DMS53 treated with DMSO at 0.1 percent for 48 hours (cell line): Measurements from ENCODE around the gene PTK7.
A peak's percentile ranks its signal among the peaks of the same experiment; 100 is the strongest.
"Not testable (repeated sequence)": the region's sequence is repeated elsewhere in the genome, so short reads cannot be mapped to it uniquely, and the experiment has no call there.

Experiments
- DNase-seq: peaks from one replicate; lab custom pipeline; 2025; ENCODE audit not compliant: unreplicated experiment; lab: John Stamatoyannopoulos, UW

Gene PTK7

DNA sequence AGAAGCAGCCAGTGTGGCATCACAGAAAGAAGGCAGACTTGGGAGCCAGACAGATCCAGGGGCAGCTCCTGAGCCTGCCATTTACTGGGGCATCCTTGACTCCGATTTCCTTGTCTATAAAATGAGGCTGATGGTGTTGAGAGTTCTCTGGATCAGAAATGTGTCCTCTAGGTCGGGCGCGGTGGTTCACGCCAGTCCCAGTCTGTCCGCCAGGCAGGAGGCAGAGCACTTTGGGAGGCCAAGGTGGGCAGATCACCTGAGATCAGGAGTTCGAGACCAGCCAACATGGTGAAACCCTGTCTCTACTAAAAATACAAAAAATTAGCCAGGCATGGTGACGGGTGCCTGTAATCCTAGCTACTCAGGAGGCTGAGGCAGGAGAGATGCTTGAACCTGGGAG, 41.4 kb downstream of the PTK7 start:
- not testable (repeated sequence) for DNase-seq

DNA sequence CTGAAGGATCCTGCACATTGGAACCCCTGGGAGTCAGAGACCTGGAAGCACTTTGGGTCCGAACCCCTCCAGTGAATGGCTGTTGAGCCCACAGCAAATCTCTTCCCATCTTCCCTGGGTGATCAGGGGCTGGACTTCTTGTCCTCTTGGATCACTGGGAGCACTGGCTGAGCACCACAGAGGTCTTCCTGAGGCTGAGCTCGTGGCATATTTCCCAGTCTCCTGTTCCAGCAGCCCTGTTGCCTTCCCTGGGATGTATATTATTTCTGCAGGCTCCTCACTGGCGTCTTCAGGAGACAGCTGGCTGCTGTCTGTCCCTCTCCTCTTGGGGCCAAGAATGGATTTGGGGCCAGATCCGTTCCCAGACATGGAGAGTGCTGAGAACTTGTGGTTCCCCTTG, 43.4 kb downstream of the PTK7 start:
- DNase-seq, result no peak

DNA sequence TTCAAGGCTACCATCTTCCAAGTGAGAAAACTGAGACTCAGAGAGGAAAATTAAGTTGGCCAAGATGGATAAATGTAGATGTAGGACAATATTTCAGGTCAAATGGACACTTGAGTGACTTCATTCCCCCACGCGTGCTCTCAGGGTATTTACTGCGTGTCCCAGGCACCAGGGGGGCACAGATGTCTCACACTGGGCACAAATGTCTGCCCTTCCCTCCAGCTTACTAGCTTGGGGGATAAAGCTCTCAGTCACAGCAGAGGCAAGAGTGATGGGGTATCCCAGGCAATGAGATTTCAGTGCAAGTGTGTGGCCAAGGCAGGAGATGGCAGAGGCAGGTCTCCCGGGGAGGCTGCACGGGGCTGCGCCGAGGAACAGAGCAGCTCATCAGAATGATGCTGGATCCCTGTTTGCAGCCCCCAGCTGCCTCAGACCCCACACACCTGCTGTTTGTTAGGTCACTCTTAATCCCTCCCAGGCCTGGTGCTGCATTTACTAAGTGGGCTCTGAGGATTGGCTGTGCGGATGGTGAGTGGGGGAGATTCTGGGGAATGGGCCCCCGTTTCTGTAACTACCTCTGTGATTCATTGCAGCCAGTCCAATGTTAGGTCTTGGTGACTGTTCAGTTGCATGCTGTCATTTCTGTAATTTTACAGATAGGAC, 44.1 kb downstream of the PTK7 start:
- no peak for DNase-seq

DNA sequence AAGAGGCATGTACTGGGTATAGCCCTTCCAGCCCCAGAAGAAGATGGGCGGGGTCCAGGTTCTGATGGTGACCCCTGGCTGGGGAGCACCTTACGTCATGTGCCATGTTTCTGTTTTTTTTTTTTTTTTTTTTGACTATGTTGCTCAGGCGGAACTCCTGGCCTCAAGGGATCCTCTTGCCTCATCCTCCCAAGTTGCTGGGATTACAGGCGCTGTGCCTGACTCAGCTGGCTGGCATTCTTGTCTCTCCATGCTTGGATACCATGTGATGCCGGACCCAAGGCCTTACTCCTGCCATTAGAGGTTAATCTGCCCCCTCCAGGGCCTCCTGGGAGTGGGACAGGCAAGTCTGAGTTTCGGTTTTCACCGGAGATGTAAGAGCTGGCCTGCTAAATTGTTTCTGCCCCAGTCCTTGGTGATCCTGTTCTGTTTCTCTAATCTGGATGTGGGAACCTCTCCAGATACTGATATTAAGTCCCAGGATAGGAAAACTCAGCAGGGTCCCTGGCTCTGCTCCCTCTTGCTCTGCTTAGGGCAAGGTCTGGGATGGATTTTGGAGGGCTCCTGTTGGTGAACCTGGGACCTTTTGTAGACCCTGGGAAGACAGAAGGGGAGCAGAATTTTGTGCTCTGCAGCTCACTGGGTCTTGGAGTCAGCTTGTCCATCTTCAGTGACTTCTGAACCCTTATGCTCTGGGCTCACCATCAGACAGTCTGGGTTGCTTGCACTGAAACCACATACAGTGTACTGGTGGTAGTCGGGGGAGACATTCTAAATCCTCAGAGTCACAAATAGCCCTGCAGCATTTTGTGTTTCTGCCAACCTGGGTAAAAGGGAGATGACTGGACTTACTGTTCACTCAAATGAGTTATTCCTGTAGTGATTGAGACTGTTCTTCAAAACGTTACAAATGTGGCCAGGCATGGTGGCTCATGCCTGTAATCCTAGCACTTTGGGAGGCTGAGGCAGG, 45.1 kb downstream of the PTK7 start:
- no peak for DNase-seq

GRCh38 chr6:43122146-43122545, 46.0 kb downstream of the PTK7 start:
- DNase-seq, result no peak

DNA sequence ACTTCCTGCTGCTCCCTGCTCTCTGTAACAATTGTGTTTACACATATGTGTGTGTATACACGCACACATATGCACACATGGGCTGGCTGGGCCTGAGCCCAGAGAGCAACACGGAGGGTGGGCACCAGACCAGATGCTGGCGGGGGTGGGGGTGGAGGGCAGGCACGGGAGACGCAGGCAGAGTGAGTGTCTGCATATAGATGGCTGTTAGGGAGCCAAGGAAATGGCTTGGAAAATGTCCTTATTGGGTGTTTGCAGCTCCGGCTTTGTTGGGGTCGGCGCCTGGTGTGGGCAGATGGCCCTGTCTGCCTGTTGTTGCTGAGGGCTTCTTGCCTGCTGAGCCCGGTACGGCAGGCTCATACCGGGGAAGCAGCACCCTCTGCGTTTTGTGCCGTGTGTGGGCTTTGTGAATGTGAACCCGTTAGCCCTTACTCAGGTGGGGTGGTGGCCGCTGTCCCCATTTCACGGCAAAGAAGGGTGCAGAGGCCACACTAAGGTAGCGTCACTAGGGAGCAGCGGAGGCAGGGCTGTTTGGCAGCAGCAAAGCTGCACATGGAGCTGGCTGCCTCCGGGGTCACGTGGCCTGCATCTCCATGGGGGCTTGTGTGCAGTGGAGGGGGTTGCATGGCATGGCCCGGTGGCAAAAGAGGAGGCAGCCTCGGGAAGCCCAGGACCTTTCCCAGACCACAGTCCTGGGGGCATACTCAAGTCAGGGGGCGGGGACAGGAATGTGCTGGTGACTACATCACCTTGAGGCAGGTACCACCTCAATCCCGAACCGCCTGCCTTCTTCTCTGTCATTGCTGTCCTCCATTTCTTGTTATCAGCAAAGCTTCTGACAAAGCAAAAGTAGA, 47.6 kb downstream of the PTK7 start:
- DNase-seq, result no peak

DNA sequence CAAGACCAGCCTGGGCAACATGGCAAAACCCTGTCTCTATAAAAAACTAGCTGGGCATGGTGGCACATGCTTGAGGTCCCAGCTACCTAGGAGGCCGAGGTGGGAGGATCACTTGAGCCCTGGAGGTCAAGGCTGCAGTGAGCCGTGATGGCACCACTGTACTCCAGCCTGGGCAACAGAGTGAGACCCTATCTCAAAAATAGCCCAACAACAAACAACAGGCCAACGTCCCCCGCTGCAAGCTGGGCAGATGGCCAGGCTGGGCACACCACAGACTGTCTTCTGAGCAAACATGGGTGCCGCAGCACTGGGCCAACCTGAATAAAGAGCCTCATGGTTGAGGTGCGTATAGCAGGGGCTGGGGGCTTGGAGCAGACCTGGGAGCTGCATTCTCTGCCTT, 48.4 kb downstream of the PTK7 start:
- DNase-seq, result no peak

DNA sequence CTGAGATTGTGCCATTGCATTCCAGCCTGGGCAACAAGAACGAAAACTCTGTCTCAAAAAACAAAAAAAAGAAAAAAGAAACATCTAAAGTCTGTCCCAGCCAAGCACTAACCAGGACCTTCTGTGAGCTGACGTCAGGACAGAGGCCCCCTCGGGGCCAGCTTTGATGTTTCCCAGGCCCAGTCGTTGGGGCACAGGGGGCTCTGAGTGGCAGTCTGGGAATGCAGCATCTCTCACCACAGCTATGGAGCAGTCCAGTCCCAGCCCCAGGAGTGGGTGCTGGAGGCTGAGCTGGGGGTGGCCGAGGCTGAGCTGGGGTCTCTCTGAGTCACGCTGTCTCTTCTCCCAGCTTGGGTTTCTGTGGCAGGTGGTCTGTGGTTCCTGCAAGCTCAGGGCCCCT, 49.0 kb downstream of the PTK7 start:
- no peak for DNase-seq

DNA sequence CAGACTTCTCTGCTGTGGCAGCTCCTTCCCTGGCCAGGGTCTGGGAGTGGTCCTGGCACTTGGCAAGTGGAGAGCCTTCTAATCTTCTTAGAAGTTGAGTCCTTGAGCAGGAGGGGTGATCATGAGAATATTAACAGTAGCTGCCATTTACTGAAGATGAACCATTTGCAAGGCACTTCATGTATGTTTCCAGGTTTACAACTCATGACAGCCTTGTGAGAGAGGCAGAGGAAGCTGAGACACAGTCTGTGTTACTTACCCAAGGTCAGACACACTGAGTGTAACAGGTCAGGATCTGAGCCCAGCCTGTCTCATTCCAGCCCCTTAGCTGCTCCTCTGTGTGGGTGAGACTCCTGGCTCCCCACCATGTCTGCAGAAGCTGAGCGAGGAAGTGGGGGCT, 49.4 kb downstream of the PTK7 start:
- no peak for DNase-seq

DNA sequence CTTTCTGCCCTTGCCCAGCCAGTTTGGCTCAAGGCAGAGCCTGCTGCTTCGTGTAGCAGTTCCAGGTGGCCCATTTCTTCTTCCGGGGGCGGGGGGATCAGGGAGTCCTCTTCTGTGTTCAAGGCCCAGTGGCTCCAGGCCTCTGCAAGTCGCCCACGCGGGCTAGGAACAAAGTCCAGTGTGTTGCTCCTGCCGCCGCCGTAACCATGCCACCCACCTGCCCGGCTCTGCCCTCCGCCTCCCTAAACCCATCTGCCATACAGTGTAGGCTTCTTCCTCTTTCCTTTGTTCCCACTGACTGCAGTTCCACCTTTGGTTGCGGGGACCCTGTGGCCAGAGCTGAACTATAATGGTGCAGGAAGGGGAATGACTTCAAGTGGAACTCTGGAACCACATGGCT, 51.1 kb downstream of the PTK7 start:
- DNase-seq, result no peak

GRCh38 chr6:43127877-43128276, 51.8 kb downstream of the PTK7 start:
- no peak for DNase-seq

DNA sequence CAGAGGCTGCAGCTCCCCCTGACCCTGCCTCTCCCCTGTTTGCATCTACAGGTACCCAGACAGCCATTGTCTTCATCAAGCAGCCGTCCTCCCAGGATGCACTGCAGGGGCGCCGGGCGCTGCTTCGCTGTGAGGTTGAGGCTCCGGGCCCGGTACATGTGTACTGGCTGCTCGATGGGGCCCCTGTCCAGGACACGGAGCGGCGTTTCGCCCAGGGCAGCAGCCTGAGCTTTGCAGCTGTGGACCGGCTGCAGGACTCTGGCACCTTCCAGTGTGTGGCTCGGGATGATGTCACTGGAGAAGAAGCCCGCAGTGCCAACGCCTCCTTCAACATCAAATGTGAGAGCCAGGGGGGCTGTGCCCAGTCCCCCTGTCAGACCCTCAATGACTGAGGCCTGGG, 52.8 kb downstream of the PTK7 start:
- no peak for DNase-seq

GRCh38 chr6:43129434-43130194, 53.5 kb downstream of the PTK7 start:
- no peak for DNase-seq

DNA sequence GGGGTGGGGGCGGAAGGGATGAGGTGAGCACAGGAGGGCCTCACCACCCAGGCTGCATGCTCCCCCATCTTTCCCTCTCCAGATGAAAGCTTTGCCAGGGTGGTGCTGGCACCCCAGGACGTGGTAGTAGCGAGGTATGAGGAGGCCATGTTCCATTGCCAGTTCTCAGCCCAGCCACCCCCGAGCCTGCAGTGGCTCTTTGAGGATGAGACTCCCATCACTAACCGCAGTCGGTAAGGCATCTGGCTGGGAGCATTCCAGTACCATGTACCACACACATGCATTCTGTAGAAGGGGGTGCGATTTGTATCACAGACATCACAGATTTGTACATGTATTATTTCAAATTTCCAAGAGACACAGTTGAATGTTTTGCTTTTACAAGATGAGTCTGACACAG, 54.3 kb downstream of the PTK7 start:
- no peak for DNase-seq

DNA sequence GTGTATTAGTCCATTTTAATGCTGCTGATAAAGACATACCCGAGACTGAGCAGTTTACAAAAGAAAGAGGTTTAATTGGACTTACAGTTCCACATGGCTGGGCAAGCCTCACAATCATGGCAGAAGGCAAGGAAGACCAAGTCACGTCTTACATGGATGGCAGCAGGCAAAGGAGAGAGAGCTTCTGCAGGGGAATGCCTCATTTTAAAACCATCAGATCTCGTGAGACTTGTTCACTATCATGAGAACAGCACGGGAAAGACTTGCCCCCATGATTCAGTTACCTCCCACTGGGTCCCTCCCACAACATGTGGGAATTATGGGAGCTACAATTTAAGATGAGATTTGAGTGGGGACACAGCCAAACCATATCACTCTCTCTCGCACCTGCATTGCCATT, 55.3 kb downstream of the PTK7 start:
- DNase-seq, result not testable (repeated sequence)

DNA sequence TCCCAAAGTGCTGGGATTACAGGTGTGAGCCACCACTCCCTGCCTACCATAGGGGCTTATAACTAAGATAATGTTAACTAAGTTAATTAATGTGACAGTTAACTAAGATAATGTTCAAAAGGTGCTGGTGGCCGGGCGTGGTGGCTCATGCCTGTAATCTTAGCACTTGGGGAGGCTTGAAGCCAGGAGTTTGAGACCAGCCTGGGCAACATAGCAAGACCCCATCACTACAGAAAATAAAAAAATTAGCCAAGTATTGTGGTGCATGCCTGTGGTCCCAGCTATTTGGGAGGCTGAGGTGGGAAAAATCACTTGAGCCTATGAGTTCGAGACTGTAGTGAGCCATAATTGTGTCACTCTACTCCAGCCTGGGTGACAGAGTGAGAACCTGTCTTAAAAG, 62.2 kb downstream of the PTK7 start:
- DNase-seq, result no peak

GRCh38 chr6:43139973-43140372, 63.9 kb downstream of the PTK7 start:
- DNase-seq, result not testable (repeated sequence)

GRCh38 chr6:43141644-43142043, 65.5 kb downstream of the PTK7 start:
- DNase-seq, result no peak

GRCh38 chr6:43142101-43142500, 66.0 kb downstream of the PTK7 start:
- DNase-seq, result no peak

- DNase-seq, result peak; percentile 78
These were observed 67.4 kb downstream of the PTK7 start for GRCh38 chr6:43143235-43144128.
